SHP77 (cell line): ENCODE data around the gene ZNF211.

Experiments used
- DNase-seq, 2 experiments: peaks; one replicate each; lab custom pipeline; 2025; lab: John Stamatoyannopoulos, UW

Gene ZNF211

DNA sequence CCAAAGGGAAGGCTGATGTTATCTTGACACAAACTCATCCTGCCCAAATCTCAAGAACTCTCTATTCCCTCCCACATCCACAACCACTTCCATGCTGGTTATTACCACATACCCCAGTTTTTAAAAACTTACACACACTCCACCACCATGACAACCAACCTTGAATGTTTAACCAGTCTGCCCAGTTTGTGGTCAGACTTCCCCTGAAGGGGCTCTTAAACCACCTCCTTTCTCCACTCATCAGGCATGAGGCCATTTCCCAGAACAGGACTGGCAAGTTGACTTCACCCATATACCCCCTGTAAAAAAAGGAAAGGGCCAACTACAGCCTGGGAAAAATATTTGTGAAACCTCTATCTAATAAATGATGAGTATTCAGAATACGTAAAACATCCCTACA, 23.4 kb downstream of the ZNF211 start:
- DNase-seq: no peak

GRCh38 chr19:57664269-57665127, 31.5 kb downstream of the ZNF211 start:
- no peak for DNase-seq

- no peak for DNase-seq
Observed at GRCh38 chr19:57665261-57665806, 32.4 kb downstream of the ZNF211 start.

GRCh38 chr19:57667228-57667627, 34.3 kb downstream of the ZNF211 start:
- DNase-seq: no peak

DNA sequence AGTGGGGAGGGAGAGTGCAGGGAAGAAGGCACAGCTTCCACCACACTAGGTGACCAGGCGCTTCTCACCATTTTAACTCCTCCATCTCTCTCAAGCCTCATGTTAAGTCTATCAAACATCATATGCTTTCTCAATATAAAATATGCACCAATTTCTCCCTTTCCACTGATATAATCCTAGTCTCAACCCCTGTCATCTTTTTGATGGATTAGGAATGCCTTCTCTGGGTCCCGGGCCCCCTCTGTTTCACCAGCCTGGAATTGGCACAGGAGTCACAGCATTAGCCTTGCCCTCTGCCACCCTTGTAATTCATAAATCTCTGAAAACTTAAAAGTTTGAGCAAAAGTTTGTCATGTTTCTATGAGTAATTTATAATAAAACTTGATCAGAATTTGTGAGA, 35.7 kb downstream of the ZNF211 start, which contains the start of gene ZSCAN4:
TSS of gene ZSCAN4 (plus strand) at position 301 of the 400 bp plus-strand sequence. CDS start 7,211 bp downstream, outside the sequence.
- DNase-seq: no peak

- DNase-seq: no peak
Observed at GRCh38 chr19:57671124-57671895, 38.3 kb downstream of the ZNF211 start.

- DNase-seq: no peak
Observed at GRCh38 chr19:57672466-57672865, 39.5 kb downstream of the ZNF211 start.

DNA sequence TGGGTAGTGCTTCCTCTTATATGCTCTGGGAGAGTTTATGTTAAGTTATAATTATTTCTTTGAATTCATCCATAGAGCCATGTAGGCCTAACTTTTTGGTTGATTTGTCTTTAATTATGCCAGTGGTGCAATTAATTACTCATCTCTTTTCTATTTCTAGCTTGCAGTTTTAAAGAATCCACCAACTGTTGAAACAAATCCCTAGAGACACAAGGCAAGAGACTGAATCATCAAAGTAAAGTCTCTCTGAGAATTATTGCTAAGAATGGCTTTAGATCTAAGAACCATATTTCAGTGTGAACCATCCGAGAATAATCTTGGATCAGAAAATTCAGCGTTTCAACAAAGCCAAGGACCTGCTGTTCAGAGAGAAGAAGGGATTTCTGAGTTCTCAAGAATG, 42.9 kb downstream of the ZNF211 start:
- DNase-seq: no peak

GRCh38 chr19:57682226-57682766, 49.3 kb downstream of the ZNF211 start:
- DNase-seq: no peak

DNA sequence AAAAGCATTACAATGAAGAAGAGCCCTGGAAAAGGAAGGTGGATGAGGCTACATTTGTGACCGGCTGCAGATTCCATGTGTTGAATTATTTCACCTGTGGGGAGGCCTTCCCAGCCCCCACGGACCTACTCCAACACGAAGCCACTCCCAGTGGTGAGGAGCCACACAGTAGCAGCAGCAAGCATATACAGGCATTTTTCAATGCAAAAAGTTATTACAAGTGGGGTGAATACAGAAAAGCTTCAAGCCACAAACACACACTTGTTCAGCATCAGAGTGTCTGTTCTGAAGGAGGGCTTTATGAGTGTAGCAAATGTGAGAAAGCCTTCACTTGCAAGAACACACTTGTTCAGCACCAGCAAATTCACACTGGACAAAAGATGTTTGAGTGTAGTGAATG, 53.8 kb downstream of the ZNF211 start:
- no peak for DNase-seq

GRCh38 chr19:57687363-57688010, 54.5 kb downstream of the ZNF211 start:
- DNase-seq: no peak

DNA sequence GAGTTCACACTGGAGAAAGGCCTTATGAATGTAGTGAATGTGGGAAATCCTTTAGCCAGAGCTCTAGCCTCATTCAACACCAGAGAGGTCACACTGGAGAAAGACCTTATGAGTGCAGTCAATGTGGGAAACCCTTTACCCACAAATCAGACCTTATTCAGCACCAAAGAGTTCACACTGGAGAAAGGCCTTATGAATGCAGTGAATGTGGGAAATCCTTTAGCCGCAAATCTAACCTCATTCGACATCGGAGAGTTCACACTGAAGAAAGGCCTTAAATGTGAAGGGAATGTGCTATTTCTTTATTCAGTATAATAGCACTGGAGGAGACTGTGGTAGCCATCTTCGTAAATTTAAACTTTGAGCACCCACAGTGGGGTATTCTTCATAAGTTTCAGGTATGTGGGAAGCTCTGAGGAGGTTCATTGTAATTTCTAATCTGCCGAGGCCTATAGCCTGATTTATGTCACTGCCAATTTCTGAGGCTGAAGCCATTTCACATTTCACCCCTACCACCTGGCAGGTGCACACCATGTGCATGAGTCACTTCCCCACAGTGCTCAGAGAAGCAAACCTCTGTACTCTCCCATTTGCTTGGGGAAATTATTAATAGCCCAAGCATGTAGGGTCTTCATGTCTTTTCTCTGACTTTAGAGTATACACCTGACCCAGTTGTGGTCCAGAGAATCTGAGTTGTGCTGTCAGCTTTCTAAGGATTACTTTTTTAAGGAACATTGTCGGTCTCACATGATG, 55.2 kb downstream of the ZNF211 start:
- no peak for DNase-seq

DNA sequence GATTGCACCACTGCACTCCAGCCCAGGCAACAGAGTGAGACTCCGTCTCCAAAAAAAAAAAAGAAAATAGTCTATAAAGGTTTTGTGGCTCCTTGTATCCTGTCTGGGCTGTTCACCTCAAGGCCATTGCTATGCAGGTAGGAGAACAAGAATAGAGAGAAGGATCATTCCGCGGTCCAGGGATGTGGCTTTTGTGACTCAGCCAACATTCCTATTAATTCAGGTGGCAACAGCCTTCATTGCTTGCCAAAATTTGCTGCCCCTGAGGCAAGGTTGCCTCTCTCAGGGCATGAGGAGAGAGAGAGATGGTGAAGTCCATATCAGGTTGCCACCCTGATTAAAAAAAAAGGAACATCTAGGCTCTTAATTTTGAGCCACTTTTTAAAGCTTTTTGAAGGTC, 56.8 kb downstream of the ZNF211 start:
- no peak for DNase-seq
